ENCODE results near the gene THADA.

THADA gene

DNA sequence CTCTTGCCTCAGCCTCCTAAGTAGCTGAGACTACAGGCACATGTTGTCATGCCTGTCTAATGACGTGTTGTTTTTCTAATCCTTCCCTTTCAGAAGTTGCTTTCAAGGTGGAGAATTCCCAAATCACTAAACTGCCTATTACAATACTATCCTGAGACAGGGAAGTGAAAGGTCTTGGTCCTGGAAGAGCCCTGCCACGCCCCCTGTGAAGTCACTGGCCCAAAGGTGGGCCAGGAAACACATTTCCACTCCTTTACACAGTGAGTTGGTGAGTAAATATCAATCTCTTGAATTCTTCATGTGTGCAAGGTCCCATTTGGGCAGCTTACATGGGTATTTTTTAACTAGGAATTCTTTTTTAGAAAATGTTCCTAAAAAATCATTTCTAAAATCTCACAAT lies 150.1 kb downstream of the THADA start:
- no peak for TF ChIP-seq CTCF (conservative IDR thresholded peaks at IDR 0.05; ENCODE audit: low read depth, low read length)
- H3K4me3 ChIP-seq (ENCODE audit: low read length): no peak overlapping the region
- no peak for DNase-seq (ENCODE audit: low read depth)

- no peak for DNase-seq (ENCODE audit: low read depth)
- no peak for TF ChIP-seq CTCF (conservative IDR thresholded peaks at IDR 0.05; ENCODE audit: low read depth, low read length)
- no peak overlapping the region for H3K4me3 ChIP-seq (ENCODE audit: low read length)
These were observed 150.7 kb downstream of the THADA start for GRCh38 chr2:43444989-43445645.

DNA sequence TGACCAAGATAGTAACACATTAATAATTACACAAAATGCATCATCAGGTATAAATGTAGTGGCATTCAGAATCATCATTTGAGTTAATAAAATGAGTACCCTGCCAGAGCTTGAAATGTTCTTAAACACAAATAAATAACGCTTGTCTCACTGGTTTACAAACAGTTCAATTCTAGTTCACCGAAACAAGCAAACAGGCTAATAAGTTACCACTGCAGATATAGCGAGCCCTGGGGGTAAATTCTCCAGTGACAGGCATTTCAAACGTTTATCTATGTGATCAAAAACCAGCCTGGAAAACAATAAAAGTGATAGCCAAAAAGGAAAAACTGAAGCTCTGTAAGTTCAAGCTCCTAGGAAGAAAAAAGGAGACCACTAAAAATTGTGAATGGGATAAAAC lies 152.6 kb downstream of the THADA start:
- no peak overlapping the region for H3K4me3 ChIP-seq (ENCODE audit: low read length)
- no peak for DNase-seq (ENCODE audit: low read depth)
- TF ChIP-seq CTCF (conservative IDR thresholded peaks at IDR 0.05; ENCODE audit: low read depth, low read length): no peak

DNA sequence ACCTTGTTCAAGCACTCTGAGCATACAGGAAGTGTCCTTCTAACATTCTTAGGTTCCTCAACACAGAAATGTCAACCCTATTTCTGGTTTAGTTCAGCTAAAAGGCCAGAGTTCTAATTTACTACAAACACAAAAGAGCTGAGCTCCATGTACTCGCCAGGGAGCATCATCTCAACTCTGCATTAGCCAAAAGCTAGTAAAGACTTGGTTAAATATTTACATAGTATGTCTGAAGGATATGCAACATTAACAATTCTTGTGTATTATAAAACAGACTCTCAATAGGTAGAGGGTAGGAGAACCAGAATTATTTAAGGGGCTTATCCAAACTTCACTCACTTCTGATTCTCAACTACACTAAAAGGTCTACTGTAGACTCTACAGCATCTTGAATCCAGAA lies 154.6 kb downstream of the THADA start:
- no peak for DNase-seq (ENCODE audit: low read depth)
- no peak overlapping the region for H3K4me3 ChIP-seq (ENCODE audit: low read length)
- no peak for TF ChIP-seq CTCF (conservative IDR thresholded peaks at IDR 0.05; ENCODE audit: low read depth, low read length)

DNA sequence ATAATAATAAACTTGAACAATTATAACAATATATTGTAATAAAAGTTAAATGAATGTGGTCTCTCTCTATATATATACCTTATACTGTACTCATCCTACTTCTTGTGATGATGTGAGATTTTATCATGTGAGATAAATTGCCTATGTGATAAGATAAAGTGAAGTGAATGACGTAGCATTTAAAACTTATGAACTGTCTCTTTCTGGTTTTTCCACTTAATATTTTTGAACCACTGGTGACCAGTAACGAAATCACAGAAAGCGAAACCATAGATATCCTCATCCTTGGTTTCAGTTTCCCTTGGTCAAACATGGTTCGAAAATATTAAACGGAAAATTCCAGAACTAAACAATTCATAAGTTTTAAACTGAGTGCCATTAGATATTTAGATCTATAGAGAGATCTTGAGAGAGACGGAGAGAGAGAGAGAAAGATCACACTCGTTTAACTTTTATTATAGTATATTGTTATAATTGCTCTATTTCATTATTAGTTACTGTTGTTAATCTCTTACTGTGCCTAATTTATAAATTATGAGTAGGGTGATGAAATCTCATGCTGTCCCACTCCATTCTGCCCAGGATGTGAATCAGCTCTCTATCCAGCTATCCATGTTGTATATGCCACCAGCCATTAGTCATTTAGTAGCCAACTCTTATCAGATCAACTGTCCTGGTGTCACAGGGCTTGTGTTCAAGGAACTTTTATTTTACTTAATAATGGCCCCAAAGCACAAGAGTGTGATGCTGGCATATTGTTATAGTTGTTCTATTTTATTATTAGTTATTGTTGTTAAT lies 156.8 kb downstream of the THADA start:
- no peak for TF ChIP-seq CTCF (conservative IDR thresholded peaks at IDR 0.05; ENCODE audit: low read depth, low read length)
- no peak overlapping the region for H3K4me3 ChIP-seq (ENCODE audit: low read length)
- DNase-seq (ENCODE audit: low read depth): no peak

DNA sequence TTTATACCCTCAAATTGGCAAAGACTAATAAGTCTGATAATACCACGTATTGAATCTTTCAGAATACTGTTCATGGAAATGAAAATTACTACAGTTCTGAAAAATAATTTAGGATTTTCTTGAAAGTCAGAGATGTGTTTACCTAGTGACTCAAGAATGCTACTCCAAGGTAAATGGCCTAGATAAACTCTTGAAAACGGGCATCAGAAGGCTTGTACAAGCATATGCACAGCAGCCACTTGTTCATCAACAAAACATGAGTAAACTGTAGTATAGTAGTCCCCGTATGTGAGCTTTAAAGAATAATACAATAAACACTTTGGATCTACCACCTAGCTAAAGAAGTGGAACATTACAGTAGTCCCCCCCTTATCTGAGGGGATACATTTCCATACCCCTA lies 157.5 kb downstream of the THADA start:
- no peak overlapping the region for H3K4me3 ChIP-seq (ENCODE audit: low read length)
- no peak for TF ChIP-seq CTCF (conservative IDR thresholded peaks at IDR 0.05; ENCODE audit: low read depth, low read length)
- no peak for DNase-seq (ENCODE audit: low read depth)

DNA sequence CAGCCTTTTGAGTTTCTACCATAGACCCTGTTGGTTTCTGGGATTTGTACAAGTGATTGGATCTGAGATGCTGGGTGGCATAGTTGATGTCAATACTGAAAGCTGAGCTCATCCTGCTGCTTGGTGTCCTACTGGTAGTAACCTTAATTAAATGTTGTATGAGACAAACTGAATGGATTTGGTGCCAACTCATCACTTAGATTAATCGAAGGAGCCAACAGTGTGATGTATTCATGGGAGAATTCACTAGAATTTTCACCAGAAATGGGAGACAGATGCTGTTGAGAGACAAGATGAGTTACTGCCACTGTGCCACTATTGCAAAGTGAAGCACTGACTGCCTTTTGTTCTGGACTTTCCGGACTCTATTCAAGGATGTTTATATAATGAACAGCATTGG lies 158.5 kb downstream of the THADA start:
- no peak for DNase-seq (ENCODE audit: low read depth)
- H3K4me3 ChIP-seq (ENCODE audit: low read length): no peak overlapping the region
- TF ChIP-seq CTCF (conservative IDR thresholded peaks at IDR 0.05; ENCODE audit: low read depth, low read length): no peak

All from retinal pigment epithelial cell (primary cell).